ENCODE measurements around the gene HOXC12.

HOXC12 gene

DNA sequence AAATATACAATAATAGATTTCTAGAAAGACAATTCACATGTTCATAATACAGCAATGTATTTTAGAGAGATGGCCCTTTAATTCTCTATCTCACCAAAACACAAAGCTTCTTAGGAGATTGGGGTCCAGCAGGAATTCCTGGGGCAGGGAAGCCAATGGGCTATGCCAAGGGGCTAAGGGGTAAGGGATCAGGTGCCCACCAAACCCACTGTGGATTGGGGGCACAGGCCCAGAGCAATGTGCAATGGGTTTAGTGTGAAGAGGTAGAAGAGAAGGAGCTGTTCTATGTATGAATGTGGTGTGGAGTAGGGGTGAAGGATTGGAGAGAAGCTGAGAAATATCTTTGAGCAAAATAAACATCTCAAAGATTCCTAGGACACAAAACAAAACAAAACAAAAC is 13.5 kb upstream of the HOXC12 start:
- no peak for DNase-seq (ENCODE audit: low read depth)

DNA sequence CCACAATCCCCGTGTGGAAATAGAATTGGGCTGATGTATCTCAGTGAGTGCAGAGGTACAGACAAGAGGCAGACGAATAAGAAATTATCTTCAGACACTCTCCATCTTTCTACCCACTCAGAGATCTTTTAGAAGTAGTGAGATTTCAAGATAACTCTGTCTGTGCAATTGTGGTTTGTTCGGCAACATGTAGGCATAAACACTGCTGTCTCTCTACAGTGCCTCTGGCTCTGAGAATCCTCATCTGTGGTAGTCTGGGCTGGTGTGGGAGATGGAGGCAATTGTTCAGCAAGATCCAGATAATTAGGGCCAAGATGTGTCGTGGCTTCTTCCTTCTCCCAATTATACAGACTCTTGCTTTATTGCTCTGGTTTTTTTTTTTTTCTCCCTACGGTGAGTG is 13.0 kb upstream of the HOXC12 start:
- no peak for DNase-seq (ENCODE audit: low read depth)

DNA sequence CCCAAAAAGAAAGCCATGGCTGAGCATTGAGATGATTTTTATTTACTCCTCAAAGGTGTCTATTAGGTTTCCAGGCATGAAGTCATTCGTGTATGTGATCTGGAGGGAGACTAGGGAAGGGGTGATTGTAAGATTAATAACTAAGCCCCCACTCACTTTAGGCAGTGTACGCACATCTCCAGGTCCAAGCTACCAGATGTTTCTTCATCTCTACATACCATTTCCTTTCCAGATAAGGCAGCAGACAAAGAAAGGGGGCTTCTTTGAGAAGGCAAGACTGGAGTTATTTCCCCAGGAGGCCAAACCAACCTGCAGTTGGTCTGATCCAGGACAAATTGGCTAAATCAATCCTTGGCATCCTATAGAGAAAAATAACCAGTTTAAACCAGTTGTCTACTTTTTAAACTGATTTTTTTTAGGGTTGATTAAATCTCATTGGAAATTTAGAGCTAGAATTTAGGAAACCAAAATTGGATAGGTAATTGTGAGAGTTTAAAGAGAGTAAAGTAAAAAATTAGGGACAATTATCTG is 12.2 kb upstream of the HOXC12 start:
- DNase-seq (ENCODE audit: low read depth): no peak

DNA sequence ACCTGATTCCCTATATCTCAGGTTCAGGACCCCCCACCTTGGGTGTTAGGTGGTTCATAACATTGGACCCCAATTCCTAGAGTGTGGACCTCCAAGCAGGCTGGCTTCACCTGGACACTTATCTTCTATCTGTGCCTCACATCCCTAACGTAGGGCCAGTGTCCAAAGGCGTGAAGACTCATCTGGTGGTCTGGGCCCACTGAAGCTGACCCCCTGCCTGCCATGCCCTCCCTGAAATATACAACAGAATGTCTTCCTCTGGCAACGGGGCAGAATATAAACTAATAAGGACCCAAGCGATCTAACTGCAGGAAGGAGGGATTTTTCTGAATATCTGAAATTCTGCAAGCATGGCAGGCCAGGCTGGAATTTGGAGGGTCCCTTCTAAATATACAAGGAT is 10.5 kb upstream of the HOXC12 start:
- no peak for DNase-seq (ENCODE audit: low read depth)

DNA sequence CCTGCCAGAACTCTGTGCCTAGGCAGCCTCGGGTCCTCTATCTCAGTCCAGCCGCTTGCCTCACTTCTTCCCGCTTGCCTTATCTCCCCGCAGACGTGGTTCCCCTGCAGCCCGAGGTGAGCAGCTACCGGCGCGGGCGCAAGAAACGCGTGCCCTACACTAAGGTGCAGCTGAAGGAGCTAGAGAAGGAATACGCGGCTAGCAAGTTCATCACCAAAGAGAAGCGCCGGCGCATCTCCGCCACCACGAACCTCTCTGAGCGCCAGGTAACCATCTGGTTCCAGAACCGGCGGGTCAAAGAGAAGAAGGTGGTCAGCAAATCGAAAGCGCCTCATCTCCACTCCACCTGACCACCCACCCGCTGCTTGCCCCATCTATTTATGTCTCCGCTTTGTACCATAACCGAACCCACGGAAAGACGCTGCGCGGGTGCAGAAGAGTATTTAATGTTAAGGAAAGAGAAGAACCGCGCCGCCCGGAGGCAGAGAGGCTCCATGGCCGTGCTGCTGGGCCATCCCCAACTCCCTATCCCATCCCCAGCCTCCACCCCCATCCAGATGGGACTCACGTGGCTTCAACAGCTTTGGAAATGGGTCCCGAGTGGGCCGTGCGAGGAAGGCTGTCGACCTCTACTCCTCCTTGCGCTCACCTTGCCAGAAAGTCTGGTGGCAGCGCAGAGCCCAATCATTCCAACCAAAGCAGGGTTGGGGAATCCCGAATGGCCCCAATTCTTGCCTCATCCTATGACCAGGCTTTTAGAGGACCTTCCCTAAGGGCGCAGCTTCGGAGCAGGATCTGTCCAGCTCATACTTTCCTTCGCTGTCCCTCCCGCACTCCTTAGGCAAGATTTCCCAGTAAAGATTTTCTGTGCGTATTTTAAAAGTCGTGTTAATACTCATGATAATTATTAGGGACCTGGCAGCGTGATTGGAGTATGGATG is 9.5 kb upstream of the HOXC12 start:
- no peak for DNase-seq (ENCODE audit: low read depth)

DNA sequence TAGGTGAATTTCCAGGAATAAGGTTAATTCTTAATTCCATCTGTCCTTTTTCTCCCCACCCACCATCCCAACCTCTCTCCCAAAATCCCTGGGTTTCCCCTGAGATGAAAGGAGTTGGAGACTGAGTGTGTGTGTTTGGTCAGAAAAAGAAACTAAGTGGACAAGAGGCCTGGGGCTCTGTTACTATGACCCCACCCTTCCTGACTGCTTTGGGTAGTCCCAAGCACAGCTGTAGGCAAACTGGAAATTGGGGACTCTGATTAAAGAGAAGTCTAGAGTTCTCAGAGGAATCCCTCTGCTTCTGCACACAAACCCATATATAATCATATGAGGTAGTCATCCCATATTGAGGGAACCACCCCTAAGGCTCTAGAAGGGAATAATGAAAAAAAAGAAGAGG is 7.0 kb upstream of the HOXC12 start:
- DNase-seq (ENCODE audit: low read depth): no peak

DNA sequence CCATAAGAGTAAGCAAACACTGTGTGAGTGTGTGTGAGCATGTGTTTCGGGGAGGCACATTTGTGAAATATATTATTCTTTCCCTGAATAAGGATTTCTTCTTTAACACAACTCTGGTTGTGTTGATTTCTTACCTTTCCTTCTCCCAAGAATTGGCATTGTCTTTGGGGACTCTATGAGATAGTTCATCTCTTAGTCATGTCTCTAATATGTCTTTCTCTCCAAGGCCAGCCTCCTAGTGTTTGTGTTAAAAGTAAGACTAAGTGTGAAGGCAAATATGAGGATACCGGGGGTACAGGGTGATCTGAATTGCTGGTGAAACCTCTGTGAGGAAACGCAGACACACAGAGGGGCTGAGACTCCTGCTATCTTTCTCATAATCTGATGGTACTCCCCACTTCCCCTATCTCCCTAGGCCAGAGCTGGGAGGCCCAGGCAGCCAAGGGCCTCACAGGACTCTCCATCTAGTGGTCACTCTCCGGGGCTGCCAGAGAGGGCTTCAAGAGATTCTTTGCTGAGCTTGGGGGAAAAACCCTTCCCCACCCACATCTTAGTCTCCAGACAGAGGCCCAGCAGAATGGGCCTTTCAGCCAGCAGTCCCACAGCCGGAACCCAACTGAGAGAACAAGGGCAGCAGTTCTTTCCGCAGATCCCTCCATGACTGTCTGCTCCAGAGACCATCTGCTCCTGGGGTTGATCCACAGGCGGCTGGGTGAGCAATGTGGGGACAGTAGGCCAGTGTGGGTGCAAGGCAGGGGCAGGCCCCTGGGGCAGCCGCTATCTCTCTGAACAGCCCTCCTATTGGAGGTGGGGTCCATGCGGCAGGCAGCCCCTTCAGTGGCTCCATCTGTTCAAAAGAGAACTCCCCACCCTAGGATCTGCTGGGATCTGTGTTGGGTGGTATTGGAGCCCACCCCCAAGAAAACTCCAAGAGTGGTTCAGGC is 5.8 kb upstream of the HOXC12 start:
- DNase-seq (ENCODE audit: low read depth): no peak

DNA sequence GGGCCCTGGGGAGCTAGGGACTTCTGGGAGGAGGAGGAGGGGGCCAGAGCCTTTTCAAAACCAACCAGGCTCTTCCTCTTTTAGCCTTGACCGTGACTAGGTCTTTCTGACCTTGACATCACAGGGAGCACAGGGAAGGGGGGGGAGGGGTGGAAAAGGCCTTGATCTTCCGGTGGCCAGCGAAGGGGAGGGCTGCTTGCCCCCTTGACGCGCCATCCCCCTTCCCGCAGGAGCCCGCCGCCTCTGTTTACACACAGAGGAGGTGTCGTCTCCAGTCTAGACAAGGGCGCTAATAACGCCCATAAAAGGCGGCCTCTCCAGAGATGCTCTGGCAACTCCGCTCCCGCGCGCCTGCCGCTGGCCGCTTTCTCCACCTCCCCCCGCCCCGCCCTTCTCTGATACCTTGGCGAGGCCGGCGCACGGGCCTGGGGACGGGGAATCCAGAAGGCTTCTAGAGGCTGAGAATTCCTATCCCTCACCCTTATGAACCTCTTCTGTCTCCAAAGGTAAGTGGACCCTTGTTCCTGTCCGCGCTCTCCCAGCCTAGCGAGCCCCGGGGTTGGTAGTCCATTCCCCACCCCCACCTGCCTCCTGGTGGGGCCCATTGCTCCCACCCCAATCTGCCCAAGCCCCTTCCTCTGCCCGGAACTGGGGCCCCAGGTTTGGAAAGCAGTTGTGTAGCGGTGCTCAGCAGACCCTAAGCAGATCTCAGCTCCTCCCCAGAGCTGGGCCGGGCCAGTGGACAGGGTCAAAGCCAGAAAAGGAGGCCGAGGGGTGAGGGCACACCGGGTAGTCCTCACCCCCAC is 4.9 kb upstream of the HOXC12 start:
- no peak for DNase-seq (ENCODE audit: low read depth)

DNA sequence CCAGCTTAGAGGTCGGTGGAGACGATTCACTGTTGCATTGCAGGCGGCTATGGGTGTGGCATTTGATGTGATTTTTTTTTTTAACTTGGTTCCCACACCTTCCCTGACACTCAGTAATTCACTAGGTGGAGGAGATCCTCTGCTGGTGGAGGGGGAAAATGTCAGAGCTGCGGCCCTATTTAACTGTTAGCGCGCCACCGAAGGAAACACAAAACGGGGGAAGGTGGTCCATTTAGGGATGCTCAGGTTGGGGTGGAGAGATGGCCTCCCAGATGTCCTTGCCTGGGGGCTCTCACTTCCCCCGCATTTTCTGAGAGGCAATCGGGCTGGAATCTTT is 4.3 kb upstream of the HOXC12 start:
- no peak for DNase-seq (ENCODE audit: low read depth)

DNA sequence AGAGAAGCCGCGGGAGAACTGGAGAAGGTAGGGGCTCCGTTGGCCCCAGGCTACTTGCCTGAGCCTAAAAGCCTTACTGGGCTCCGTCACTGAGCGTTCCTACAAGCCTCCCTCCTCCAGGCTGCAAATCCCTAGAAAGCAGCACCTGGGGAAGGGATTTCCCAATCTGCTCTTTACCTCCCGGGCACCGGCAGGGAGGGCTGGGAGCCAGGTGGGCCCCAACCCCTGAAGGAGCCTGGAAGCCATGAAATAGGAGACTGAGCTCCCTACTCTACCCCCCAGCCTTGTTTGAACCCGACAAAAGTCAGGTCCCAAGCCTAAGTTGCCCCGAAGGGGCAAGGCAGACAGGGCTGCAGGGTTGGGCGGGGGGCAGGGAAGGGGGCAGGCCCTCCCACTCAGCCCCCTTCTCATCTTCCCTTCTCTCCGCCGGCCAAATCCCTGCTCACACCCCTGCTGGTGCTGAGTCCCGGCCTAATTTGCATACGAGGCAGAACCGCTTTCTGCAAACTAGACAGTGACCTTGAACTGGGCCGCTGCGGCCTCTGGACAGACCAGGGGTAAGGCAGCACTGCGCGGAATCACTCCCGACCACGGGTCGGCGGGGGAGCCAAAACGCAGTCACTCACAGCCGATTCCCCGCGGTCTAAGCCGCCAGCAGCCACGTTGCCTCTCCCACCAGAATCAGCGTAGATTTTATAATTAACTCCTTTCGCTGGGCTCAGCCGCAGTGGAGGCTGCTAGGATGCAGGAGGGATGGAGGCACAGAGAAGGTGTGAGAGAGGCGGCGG is 3.7 kb upstream of the HOXC12 start:
- DNase-seq (ENCODE audit: low read depth): no peak

DNA sequence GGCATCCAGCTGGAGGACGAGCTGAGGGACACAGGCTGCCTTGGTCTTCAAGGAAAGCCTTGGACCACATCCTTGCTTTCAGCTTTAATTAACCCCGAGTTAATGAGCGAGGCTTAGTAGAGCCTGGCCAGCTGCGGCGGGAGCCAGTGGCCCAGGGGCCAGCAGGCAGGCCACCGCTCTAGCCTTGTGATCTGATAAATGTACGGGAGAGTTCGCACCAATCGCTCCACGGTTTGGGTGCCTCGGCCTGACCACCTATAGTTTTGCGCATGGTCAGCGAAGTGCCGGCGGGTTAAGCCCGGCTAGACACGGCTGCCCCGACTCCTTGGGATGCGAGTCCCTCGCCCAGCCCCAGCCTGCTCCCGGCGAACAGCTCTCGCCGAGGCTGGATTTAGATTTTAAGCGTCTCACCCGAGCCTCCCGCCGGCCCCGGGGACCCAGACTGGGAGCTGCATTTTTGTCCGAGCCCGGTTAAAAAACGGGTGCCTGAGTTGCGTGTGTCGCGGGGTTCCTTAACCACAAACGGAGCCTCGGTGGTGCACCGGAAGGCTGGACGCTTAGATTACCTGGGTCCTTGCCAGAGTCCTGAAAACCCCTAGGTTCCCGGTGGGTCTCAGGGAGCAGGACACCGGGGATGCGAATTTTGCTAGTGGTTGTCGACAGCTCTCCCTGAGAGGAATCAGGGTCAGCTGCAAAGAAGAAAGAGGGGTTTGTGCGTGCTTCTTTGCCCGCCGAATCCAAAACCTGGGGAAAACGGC is 2.9 kb upstream of the HOXC12 start:
- DNase-seq (ENCODE audit: low read depth): no peak

DNA sequence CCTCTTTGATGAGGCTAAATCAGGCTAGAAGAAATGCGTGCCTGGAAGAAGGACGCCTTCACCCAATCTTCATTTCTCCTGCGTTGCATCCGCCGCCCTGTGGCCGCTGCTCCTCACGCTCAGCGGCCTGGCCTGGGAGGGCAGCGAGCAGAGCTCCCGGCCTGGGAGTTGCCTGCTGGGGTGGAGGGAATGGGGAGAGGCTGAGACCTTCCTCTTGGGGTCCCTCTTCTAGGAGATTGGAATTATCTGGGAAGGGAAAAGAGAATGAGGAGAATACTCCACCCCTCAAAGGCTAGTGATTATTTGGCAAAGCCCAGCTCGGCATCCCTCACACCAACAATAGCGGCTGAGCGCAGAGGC is 2.4 kb upstream of the HOXC12 start:
- DNase-seq (ENCODE audit: low read depth): no peak

DNA sequence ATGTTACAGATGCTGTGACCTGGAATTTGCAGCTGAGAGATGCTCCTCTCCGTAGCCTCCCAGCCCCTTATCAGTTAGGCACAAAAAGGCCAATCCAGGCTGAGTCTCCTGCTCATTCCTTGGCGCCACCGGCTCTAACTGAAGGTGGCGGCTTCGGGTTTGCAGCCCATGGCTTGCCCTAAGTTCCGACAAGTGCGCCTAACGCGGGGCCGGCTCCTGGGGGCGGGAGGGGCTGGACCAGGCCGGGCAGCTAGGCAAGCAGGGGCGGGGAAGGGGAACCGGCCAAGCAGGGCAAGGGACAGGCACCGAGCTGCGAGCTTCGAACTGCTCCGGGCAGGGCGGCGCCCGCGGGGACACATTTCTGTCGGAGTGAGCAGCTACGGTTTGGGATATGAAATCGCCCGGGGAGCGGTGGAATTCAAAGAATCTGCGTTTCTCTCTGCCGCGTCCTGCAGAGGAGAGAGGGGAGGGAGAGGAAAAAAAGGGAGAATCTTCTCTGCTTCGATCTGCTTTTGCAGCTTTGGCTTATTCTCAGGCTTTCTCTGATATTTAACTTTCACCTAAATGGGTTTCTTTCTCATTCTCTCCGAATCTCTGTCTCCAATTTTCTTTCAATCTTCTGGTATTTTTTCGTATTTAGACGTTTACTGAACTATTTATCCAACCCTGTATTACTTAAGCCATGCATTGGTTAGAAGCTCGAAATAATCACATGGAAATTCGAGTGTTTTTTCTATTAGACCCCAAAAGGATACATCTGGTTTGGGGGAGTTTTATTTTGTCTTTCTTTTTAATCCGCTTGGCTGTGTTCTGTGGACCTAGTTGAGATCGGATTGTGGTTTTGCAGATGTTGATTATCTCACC is 1.6 kb upstream of the HOXC12 start:
- no peak for DNase-seq (ENCODE audit: low read depth)

DNA sequence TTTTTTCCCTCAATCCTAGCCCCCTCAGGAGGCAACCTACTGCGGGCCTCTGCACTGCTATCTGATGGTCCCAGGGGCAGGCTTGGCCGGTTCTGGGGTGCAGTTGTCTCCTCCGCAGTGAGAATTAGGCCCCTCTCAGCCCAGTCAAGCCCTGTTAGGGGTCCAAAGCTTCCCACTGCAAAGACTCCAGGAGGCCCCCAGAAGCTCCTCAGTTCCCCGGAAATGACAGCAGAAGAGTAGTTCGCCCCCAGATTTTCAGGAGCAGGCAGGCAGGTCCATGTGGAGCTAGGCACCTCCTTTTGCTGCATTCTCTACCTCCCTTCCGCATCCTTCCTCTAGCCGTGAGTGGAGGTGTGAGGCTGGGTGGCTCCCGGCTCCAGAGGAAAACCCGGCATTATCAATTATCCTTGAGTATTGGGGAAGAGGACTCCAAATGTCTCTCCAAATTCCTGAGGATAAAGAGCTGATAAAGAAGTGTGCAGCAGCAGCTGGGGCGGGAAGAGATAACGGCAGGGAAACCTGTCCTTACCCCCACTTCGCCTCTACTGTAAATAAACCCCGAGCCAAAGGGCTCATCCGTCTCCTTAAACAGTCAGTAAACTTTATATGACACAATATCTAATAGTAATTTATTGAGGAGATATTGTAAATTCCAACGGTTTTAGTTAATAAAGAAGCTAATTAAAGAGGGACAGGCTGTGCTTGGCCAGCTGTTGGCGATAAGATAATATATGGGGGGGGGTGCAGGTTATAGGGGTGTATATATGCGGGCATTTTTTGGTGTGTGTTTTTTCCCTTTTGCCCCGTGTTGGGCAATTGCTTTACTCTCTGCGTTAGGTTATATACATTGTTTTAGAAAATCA is 641 bp upstream of the HOXC12 start:
- DNase-seq (ENCODE audit: low read depth): no peak

DNA sequence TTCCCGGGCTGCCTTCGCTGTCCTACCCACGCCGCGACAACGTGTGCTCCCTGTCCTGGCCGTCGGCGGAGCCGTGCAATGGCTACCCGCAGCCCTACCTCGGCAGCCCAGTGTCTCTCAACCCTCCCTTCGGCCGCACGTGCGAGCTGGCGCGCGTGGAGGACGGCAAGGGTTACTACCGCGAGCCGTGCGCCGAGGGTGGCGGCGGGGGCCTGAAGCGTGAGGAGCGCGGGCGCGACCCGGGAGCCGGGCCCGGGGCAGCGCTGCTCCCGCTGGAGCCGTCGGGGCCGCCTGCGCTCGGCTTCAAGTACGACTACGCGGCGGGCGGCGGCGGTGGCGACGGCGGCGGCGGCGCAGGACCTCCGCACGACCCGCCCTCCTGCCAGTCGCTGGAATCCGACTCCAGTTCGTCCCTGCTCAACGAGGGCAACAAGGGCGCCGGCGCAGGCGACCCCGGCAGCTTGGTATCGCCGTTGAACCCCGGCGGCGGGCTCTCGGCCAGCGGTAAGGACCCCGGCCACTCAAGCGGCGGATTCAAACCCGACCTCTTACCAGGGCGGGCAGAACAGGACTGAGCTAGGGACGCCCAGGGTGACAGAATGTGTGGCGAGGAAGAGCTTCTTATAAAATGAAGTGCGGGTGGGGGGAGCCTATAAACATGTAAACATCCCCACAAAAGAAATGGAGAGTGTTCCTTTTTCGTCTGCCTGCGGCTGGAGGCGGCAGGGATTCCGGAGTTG is 503 bp downstream of the HOXC12 start:
- no peak for DNase-seq (ENCODE audit: low read depth)

DNA sequence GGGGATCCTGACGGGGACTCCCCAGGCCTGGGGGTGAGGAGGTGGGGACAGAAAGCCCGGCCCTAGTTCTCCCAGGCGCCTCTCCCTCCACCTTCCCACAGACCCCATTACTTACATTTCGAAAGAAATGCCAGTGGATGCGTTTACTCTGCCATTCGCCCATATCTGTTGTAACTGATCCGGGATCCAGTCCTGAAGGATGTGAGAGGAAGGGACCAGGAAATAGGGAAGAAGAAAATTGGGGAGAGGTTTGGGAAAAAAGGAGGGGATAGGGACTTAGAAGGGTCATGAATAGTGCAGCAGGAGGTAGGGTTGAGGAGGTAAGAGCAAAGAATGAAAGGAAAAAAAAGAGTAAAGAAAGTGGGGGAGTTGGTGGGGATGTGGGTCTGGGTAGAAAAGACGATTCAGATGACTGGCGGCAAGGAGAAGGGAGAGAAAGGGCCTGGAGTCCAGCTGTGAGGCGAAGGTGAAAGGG is 1.1 kb downstream of the HOXC12 start:
- DNase-seq (ENCODE audit: low read depth): no peak

DNA sequence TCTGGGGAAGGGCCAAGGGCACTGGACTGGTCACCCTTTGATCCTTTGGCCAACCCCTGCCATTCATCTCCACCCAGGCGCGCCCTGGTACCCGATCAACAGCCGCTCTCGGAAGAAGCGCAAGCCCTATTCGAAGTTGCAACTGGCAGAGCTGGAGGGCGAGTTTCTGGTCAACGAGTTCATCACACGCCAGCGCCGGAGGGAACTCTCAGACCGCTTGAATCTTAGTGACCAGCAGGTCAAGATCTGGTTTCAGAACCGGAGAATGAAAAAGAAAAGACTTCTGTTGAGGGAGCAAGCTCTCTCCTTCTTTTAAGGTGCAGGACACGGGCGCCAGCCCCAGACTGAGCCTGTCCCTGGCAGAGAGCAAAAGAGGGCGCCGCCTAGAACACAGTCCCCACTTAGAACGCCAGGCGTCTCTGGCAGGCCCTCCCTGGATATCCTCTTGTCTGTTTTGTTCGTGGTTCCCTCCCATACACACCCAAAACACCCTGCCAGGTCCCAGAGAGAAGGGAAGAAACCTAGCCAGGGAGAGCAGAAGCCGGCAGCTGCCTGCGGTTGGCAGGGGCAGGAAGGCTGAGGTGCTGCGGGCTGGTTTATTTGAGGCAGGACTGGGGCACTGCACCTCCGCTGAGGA is 1.7 kb downstream of the HOXC12 start:
- no peak for DNase-seq (ENCODE audit: low read depth)

All from iris pigment epithelial cell (primary cell).